Astrocyte (in vitro differentiated cells and primary cell): Measurements from ENCODE around the gene ILDR1.

Source experiments
- EZH2 ChIP-seq: IDR thresholded peaks from 2 replicates; pipeline ENCODE4 v1.6.1; 2012; ENCODE audit warnings: mild to moderate bottlenecking, low read length, inconsistent platforms; ENCODE audit not compliant: insufficient read depth
- TF ChIP-seq, protein P1 (sequence below): IDR thresholded peaks from 2 replicates; pipeline ENCODE4 v1.5.1; 2011; ENCODE audit warnings: low read depth, mild to moderate bottlenecking, inconsistent platforms, low read length, moderate library complexity; ENCODE audit not compliant: insufficient read depth

DNA sequence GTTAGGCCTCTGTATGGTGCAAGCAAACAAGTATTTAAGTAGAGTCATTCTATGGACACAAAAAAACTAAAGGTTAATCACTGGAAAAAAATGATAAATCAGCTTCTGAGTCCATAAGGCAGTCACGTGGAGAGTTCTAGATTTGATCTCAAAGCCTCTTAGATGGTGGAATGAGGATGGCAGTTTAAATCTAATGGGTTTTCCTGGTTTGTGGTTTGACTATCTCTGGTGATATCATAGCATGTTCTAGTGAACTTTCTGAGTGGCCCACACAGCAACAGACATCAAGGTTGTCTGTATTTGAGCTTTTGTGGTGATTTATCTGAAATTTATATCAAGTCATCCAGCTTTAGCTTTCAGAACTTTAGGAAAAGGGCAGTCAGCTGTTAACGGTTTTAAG lies 52.4 kb downstream of the ILDR1 start:
- TF ChIP-seq, protein P1, sequence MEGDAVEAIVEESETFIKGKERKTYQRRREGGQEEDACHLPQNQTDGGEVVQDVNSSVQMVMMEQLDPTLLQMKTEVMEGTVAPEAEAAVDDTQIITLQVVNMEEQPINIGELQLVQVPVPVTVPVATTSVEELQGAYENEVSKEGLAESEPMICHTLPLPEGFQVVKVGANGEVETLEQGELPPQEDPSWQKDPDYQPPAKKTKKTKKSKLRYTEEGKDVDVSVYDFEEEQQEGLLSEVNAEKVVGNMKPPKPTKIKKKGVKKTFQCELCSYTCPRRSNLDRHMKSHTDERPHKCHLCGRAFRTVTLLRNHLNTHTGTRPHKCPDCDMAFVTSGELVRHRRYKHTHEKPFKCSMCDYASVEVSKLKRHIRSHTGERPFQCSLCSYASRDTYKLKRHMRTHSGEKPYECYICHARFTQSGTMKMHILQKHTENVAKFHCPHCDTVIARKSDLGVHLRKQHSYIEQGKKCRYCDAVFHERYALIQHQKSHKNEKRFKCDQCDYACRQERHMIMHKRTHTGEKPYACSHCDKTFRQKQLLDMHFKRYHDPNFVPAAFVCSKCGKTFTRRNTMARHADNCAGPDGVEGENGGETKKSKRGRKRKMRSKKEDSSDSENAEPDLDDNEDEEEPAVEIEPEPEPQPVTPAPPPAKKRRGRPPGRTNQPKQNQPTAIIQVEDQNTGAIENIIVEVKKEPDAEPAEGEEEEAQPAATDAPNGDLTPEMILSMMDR = no peak
- no peak for TF ChIP-seq EZH2
